Astrocyte (in vitro differentiated cells and primary cell): ENCODE data around the gene PICALM. TPM values are rescaled to one million over a fixed set of nuclear protein-coding genes. Genes with fewer than 3 reads are reported as not detected.
A peak's percentile ranks its signal among the peaks of the same experiment; 100 is the strongest.

Experiments used
- DNase-seq: peaks from one replicate; pipeline ENCODE4 v3.0.0-alpha.2; 2010; ENCODE audit warnings: low read depth
- FAIRE-seq: peaks from 2 replicates; lab custom pipeline; 2011; peaks lifted over from hg19 to GRCh38; lab: Jason Lieb, UNC
- H2AFZ ChIP-seq: 2 replicates; pipeline ENCODE4 v1.6.0; 2012; ENCODE audit warnings: low read depth, low read length, inconsistent platforms
- H3K27ac ChIP-seq: 2 replicates; pipeline ENCODE4 v1.5.1; 2011; ENCODE audit warnings: low read depth, low read length, inconsistent platforms
- H3K27me3 ChIP-seq: 2 replicates; pipeline ENCODE4 v1.6.0; 2011; ENCODE audit warnings: low read length, inconsistent platforms; ENCODE audit not compliant: insufficient read depth
- H3K36me3 ChIP-seq: 2 replicates; pipeline ENCODE4 v1.5.1; 2011; ENCODE audit warnings: low read length, inconsistent platforms; ENCODE audit not compliant: insufficient read depth
- H3K4me1 ChIP-seq: 2 replicates; pipeline ENCODE4 v1.5.1; 2011; ENCODE audit warnings: low read length, inconsistent platforms; ENCODE audit not compliant: insufficient read depth
- H3K4me2 ChIP-seq: 2 replicates; pipeline ENCODE4 v1.6.0; 2012; ENCODE audit warnings: low read length, inconsistent platforms
- H3K4me3 ChIP-seq: 2 replicates; pipeline ENCODE4 v1.5.1; 2011; ENCODE audit warnings: low read depth, mild to moderate bottlenecking, low read length, inconsistent platforms; ENCODE audit not compliant: insufficient read depth
- H3K79me2 ChIP-seq: 2 replicates; pipeline ENCODE4 v1.6.0; 2012; ENCODE audit warnings: mild to moderate bottlenecking, low read length, inconsistent platforms; ENCODE audit not compliant: insufficient read depth
- H3K9ac ChIP-seq: 2 replicates; pipeline ENCODE4 v1.6.0; 2012; ENCODE audit warnings: mild to moderate bottlenecking, low read length, inconsistent platforms
- H3K9me3 ChIP-seq: 2 replicates; pipeline ENCODE4 v1.5.1; 2012; ENCODE audit warnings: low read depth, mild to moderate bottlenecking, low read length, inconsistent platforms; ENCODE audit not compliant: insufficient read depth
- H4K20me1 ChIP-seq: 2 replicates; pipeline ENCODE4 v1.6.0; 2012; ENCODE audit warnings: low read length, inconsistent platforms; ENCODE audit not compliant: insufficient read depth
- H3K27ac Mint-ChIP-seq: one replicate; pipeline ENCODE4 v1.8.0; 2021; ENCODE audit warnings: mild to moderate bottlenecking, mixed read lengths; ENCODE audit not compliant: unreplicated experiment
- H3K27me3 Mint-ChIP-seq: one replicate; pipeline ENCODE4 v1.8.0; 2021; ENCODE audit warnings: low read depth, mixed read lengths; ENCODE audit not compliant: unreplicated experiment
- H3K36me3 Mint-ChIP-seq: one replicate; pipeline ENCODE4 v1.8.0; 2021; ENCODE audit warnings: low read depth, mixed read lengths; ENCODE audit not compliant: unreplicated experiment
- H3K4me1 Mint-ChIP-seq: one replicate; pipeline ENCODE4 v1.8.0; 2021; ENCODE audit warnings: low read depth, mixed read lengths; ENCODE audit not compliant: unreplicated experiment
- H3K4me3 Mint-ChIP-seq: one replicate; pipeline ENCODE4 v1.8.0; 2021; ENCODE audit warnings: mild to moderate bottlenecking, moderate library complexity, mixed read lengths; ENCODE audit not compliant: unreplicated experiment
- H3K9me3 Mint-ChIP-seq: one replicate; pipeline ENCODE4 v1.8.0; 2021; ENCODE audit warnings: mild to moderate bottlenecking, mixed read lengths; ENCODE audit not compliant: unreplicated experiment
- EZH2 ChIP-seq: IDR thresholded peaks from 2 replicates; pipeline ENCODE4 v1.6.1; 2012; ENCODE audit warnings: mild to moderate bottlenecking, low read length, inconsistent platforms; ENCODE audit not compliant: insufficient read depth
- total RNA-seq: library from RNA; stranded (reverse); gene quantifications from 2 replicates; pipeline ENCODE4 v1.2.1, GENCODE V29; 2021
- TF ChIP-seq, protein P1 (sequence below): IDR thresholded peaks from 2 replicates; pipeline ENCODE4 v1.5.1; 2011; ENCODE audit warnings: low read depth, mild to moderate bottlenecking, inconsistent platforms, low read length, moderate library complexity; ENCODE audit not compliant: insufficient read depth

The PICALM gene
- total RNA-seq, 1 donor from 2014 or later: 260 TPM

DNA sequence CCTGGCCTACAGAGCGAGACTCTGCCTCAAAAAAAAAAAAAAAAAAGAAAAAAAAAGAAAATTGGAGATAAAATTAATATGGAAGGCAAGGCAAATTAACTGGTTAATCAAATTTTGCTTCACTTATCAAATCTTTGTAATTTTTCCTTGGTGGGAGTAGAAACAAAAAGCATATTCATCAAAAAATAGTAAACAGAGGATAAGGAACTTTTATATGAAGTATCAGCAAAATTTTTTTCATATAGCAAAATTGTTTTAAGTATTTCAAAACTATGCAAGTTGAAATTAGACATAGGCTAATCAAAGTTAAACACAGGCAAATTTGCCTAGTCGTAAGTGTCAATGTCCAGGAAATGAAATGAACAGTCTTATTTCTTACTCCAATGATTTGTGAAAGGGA, 33.0 kb downstream of the PICALM start:
- Histone ChIP-seq H3K79me2 (peaks cover 97% of the 10 kb centered on the region), H3K4me2 (no peak overlapping the region), H4K20me1 (peaks cover 88% of the 10 kb centered on the region), H3K9me3 (no peaks in the 10 kb centered on the region), H3K27ac (no peak overlapping the region), H3K4me1 (peaks cover 6% of the 10 kb centered on the region), H3K36me3 (peaks cover 9% of the 10 kb centered on the region), H3K27me3 (no peaks in the 10 kb centered on the region), H2AFZ (no peak overlapping the region), H3K4me3 (no peak overlapping the region), H3K9ac (no peak overlapping the region)
- Mint-ChIP-seq H3K36me3 (no peaks in the 10 kb centered on the region), H3K27me3 (no peaks in the 10 kb centered on the region), H3K27ac (no peak overlapping the region), H3K9me3 (no peaks in the 10 kb centered on the region), H3K4me3 (no peak overlapping the region), H3K4me1 (peaks cover 20% of the 10 kb centered on the region)
- FAIRE-seq (no peak), DNase-seq (no peak)
- TF ChIP-seq, protein P1, sequence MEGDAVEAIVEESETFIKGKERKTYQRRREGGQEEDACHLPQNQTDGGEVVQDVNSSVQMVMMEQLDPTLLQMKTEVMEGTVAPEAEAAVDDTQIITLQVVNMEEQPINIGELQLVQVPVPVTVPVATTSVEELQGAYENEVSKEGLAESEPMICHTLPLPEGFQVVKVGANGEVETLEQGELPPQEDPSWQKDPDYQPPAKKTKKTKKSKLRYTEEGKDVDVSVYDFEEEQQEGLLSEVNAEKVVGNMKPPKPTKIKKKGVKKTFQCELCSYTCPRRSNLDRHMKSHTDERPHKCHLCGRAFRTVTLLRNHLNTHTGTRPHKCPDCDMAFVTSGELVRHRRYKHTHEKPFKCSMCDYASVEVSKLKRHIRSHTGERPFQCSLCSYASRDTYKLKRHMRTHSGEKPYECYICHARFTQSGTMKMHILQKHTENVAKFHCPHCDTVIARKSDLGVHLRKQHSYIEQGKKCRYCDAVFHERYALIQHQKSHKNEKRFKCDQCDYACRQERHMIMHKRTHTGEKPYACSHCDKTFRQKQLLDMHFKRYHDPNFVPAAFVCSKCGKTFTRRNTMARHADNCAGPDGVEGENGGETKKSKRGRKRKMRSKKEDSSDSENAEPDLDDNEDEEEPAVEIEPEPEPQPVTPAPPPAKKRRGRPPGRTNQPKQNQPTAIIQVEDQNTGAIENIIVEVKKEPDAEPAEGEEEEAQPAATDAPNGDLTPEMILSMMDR: no peak
- no peak for TF ChIP-seq EZH2

DNA sequence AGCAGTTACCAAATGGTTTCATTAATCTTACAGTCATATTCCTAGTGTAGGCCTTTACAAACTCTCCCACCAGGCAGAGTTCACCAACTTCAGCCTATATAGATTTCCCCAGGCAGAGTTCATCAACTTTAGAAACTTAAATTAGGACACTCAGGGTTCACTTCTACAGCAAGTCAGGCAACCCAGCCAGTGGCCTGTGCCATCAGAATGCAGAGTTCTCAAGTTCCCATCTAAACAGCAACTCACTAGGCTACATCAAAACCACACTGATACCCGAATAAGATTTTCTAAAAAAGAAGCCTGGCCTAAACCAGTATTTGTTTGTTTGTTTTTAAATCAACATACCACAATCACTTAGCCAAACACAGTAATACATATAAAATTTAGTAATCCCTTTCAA, 33.7 kb downstream of the PICALM start:
- Histone ChIP-seq H3K9me3 (no peaks in the 10 kb centered on the region), H3K79me2 (peaks cover 97% of the 10 kb centered on the region), H4K20me1 (peaks cover 88% of the 10 kb centered on the region), H2AFZ (no peak overlapping the region), H3K4me3 (no peak overlapping the region), H3K36me3 (peaks cover 14% of the 10 kb centered on the region), H3K4me2 (no peak overlapping the region), H3K27me3 (no peaks in the 10 kb centered on the region), H3K9ac (no peak overlapping the region), H3K27ac (no peak overlapping the region), H3K4me1 (no peaks in the 10 kb centered on the region)
- no peaks in the 10 kb centered on the region for H3K9me3 Mint-ChIP-seq
- DNase-seq: no peak
- no peaks in the 10 kb centered on the region for H3K27me3 Mint-ChIP-seq
- H3K27ac Mint-ChIP-seq: peak overlapping the region; percentile 75
- peaks cover 2% of the 10 kb centered on the region for H3K36me3 Mint-ChIP-seq
- no peak overlapping the region for H3K4me3 Mint-ChIP-seq
- no peak for FAIRE-seq
- peaks cover 15% of the 10 kb centered on the region for H3K4me1 Mint-ChIP-seq
- TF ChIP-seq, protein P1: no peak

DNA sequence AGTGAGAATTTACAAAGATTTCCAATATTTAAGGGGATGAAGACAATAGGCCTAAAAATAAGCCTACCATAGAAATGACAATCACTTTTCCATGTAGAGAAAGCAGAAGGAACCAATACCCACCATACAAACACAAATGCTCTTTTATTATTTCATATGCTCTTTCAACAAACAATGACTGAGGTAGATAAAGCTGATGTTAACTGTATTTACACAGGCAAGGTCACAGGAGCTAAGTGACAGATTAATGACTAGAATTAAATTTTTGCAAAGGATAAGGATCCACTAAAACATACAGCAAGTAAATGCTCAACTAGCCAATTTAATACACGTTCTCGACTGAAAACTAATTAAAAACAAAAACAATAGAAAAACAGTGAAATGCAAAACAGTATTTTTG, 34.2 kb downstream of the PICALM start:
- peaks cover 84% of the 10 kb centered on the region for H4K20me1 ChIP-seq
- no peak for TF ChIP-seq EZH2
- TF ChIP-seq, protein P1: no peak
- no peak overlapping the region for H3K4me3 ChIP-seq

More for the DNA sequence above, 34.2 kb downstream of the PICALM start:
- Histone ChIP-seq H3K9ac (no peak overlapping the region), H3K4me1 (no peaks in the 10 kb centered on the region), H2AFZ (no peak overlapping the region), H3K79me2 (peaks cover 97% of the 10 kb centered on the region), H3K9me3 (no peaks in the 10 kb centered on the region), H3K27ac (no peak overlapping the region), H3K4me2 (no peak overlapping the region), H3K36me3 (peaks cover 16% of the 10 kb centered on the region), H3K27me3 (no peaks in the 10 kb centered on the region)
- H3K4me1 Mint-ChIP-seq: peaks cover 13% of the 10 kb centered on the region
- H3K4me3 Mint-ChIP-seq: no peak overlapping the region
- no peaks in the 10 kb centered on the region for H3K27me3 Mint-ChIP-seq
- H3K36me3 Mint-ChIP-seq: peaks cover 2% of the 10 kb centered on the region
- H3K9me3 Mint-ChIP-seq: no peaks in the 10 kb centered on the region
- no peak overlapping the region for H3K27ac Mint-ChIP-seq
- FAIRE-seq (no peak), DNase-seq (no peak)
